COLO668 (cell line): ENCODE data around the gene DUT.

Source experiments
- DNase-seq: peaks from one replicate; lab custom pipeline; 2025; ENCODE audit not compliant: unreplicated experiment; lab: John Stamatoyannopoulos, UW

The DUT gene

GRCh38 chr15:48367483-48367882 lies 36.3 kb downstream of the DUT start:
- DNase-seq, result no peak

GRCh38 chr15:48370460-48370859 lies 39.2 kb downstream of the DUT start:
- no peak for DNase-seq

GRCh38 chr15:48371550-48371949 lies 40.3 kb downstream of the DUT start:
- no peak for DNase-seq

- no peak for DNase-seq
Observed at GRCh38 chr15:48371961-48372360, 40.7 kb downstream of the DUT start.

- no peak for DNase-seq
Observed at GRCh38 chr15:48373821-48374451, 42.7 kb downstream of the DUT start.

GRCh38 chr15:48374472-48374871 lies 43.2 kb downstream of the DUT start:
- DNase-seq, result no peak

GRCh38 chr15:48375767-48376166 lies 44.5 kb downstream of the DUT start:
- no peak for DNase-seq

GRCh38 chr15:48380198-48380597 lies 49.0 kb downstream of the DUT start:
- DNase-seq, result no peak

GRCh38 chr15:48381861-48382260 lies 50.6 kb downstream of the DUT start:
- no peak for DNase-seq

GRCh38 chr15:48383031-48383430 lies 51.8 kb downstream of the DUT start:
- DNase-seq, result no peak

GRCh38 chr15:48384616-48385015 lies 53.4 kb downstream of the DUT start:
- no peak for DNase-seq

- no peak for DNase-seq
Observed at GRCh38 chr15:48385031-48385830, 54.0 kb downstream of the DUT start.

GRCh38 chr15:48388016-48388851 lies 57.0 kb downstream of the DUT start:
- DNase-seq, result no peak

GRCh38 chr15:48388910-48389309 lies 57.7 kb downstream of the DUT start:
- no peak for DNase-seq

GRCh38 chr15:48389691-48390143 lies 58.5 kb downstream of the DUT start:
- no peak for DNase-seq

- DNase-seq, result no peak
Observed at GRCh38 chr15:48391950-48392349, 60.7 kb downstream of the DUT start.

GRCh38 chr15:48392356-48392755 lies 61.1 kb downstream of the DUT start:
- no peak for DNase-seq
